ENCODE data around the gene TMEM203.
"Not testable (repeated sequence)": the region's sequence is repeated elsewhere in the genome, so short reads cannot be mapped to it uniquely, and the experiment has no call there.

Gene TMEM203

GRCh38 chr9:137240318-137240840 lies 34.9 kb upstream of the TMEM203 start:
- no peaks in the 10 kb centered on the region for H3K9me3 ChIP-seq (ENCODE audit: control insufficient read depth, low read length)
- peaks cover 18% of the 10 kb centered on the region for H3K36me3 ChIP-seq (ENCODE audit: control insufficient read depth, insufficient read depth, low read length, severe bottlenecking)
- H3K4me1 ChIP-seq (ENCODE audit: control insufficient read depth, insufficient read depth, low read length), result peaks cover 33% of the 10 kb centered on the region
- peak overlapping the region; percentile 86 for H3K4me3 ChIP-seq (ENCODE audit: low read length)
- peak overlapping the region; percentile 91 for H3K9ac ChIP-seq (ENCODE audit: low read length)
- DNase-seq (ENCODE audit: low read depth), result peak; percentile 91
- H3K27me3 ChIP-seq (replicated peaks; ENCODE audit: control insufficient read depth, insufficient read depth, low read length), result peaks cover 5% of the 10 kb centered on the region

DNA sequence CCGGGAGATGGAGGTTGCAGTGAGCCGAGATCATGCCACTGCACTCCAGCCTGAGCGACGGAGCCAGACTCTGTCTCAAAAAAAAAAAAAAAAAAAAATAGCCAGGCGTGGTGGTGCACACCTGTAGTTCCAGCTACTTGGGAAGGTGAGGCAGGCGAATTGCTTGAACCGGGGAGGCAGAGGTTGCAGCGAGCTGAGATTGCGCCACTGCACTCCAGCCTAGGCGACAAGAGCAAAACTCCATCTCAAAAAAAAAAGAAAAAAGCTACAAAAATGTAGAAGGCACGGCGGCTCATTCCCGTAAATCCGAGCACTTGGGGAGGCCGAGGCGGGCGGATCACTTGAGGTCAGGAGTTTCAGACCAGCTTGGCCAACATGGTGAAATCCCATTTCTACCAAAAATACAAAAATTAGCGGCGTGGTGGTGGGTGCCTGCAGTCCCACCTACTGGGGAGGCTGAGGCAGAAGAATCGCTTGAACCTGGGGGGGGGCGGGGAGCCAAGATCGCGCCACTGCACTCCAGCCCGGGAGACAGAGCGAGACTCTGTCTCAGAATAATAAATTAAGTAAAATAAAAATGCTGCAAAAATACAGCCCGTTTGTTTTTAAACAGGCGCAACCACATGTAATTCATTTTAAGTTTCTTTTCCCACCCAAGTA lies 34.2 kb upstream of the TMEM203 start:
- DNase-seq (ENCODE audit: low read depth); H3K9me3 ChIP-seq (ENCODE audit: control insufficient read depth, low read length); H3K27me3 ChIP-seq (replicated peaks; ENCODE audit: control insufficient read depth, insufficient read depth, low read length): not testable (repeated sequence)
- H3K36me3 ChIP-seq (ENCODE audit: control insufficient read depth, insufficient read depth, low read length, severe bottlenecking), result peaks cover 18% of the 10 kb centered on the region
- H3K9ac ChIP-seq (ENCODE audit: low read length), result peak overlapping the region; percentile 91
- H3K4me1 ChIP-seq (ENCODE audit: control insufficient read depth, insufficient read depth, low read length), result peaks cover 33% of the 10 kb centered on the region
- H3K4me3 ChIP-seq (ENCODE audit: low read length), result peak overlapping the region; percentile 86

DNA sequence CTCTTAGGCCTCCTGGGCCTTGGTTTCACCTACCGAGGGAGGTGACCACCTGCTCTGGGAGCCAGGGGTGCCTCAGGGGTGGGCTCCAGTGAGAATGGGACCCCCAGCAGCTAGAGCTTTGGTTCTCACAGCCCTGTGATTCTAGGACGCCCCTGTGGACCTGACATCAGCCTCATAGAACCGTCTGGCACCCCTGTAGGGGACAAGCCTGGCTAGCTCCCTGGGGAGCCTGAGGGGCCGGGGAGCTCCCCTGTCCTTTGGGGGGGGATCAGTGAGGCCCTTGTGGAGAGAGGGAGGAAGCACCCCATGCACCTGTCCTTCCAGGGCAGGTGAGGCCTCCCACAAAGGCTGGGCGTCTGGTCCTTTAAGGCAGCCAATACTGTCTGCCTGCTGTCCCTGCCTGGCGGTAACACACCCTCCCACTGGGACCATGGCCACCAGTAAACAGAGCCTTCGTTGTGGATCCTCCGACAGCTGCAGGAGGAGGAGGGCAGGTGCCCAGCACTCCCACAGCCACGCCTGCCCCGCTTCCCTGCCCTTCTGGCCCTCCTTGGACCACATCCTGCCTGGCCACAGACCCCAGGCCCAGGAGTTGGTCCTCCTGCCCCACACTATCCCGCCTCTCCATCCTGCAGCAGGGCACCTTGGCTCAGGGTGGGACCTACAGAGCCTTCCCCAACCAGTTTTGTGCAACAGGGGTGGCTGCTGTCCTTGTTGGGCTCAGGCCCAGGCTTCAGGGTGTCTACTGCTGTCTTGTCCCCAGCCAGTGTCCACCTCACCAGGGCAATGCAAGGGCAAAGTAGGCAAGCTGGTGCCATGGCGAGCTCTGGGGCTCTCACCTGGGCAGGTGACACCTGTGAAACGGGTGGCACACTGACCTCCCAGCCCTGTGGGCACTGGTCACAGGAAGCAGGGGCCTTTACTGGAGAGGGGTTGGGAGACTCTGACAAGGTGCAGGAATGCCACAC lies 32.6 kb upstream of the TMEM203 start:
- no peaks in the 10 kb centered on the region for H3K9me3 ChIP-seq (ENCODE audit: control insufficient read depth, low read length)
- peak overlapping the region; percentile 36 for H3K9ac ChIP-seq (ENCODE audit: low read length)
- peaks cover 29% of the 10 kb centered on the region for H3K4me1 ChIP-seq (ENCODE audit: control insufficient read depth, insufficient read depth, low read length)
- peaks cover 11% of the 10 kb centered on the region for H3K36me3 ChIP-seq (ENCODE audit: control insufficient read depth, insufficient read depth, low read length, severe bottlenecking)
- peaks cover 6% of the 10 kb centered on the region for H3K27me3 ChIP-seq (replicated peaks; ENCODE audit: control insufficient read depth, insufficient read depth, low read length)
- DNase-seq (ENCODE audit: low read depth), result no peak
- no peak overlapping the region for H3K4me3 ChIP-seq (ENCODE audit: low read length)

DNA sequence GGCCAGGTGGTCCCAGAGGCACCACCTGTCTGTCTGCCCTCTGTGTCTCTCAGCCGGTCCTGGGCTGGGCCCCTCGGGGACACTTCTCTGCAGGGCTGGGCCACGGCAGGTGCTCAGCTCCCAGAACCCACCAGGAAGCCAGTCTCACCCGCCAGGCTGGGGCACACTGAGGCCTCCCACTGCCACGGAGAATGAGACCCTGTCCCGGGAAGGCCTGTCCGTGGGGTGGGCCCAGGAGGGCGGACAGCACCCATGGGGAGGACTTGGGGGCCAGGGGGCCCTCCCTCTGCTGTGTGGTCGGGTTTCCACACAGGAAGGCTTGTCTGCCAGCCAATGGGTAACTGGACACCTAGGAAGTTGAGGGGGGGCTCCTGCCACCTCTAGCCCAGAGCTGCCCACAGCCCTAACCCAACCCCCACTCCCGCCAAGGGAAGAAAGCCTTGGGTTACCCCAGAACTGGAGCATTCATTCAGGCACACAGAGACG lies 31.5 kb upstream of the TMEM203 start:
- peaks cover 7% of the 10 kb centered on the region for H3K27me3 ChIP-seq (replicated peaks; ENCODE audit: control insufficient read depth, insufficient read depth, low read length)
- peaks cover 19% of the 10 kb centered on the region for H3K4me1 ChIP-seq (ENCODE audit: control insufficient read depth, insufficient read depth, low read length)
- H3K36me3 ChIP-seq (ENCODE audit: control insufficient read depth, insufficient read depth, low read length, severe bottlenecking), result peaks cover under 1% of the 10 kb centered on the region
- DNase-seq (ENCODE audit: low read depth), result no peak
- H3K9me3 ChIP-seq (ENCODE audit: control insufficient read depth, low read length), result no peaks in the 10 kb centered on the region
- no peak overlapping the region for H3K9ac ChIP-seq (ENCODE audit: low read length)
- H3K4me3 ChIP-seq (ENCODE audit: low read length), result no peak overlapping the region

DNA sequence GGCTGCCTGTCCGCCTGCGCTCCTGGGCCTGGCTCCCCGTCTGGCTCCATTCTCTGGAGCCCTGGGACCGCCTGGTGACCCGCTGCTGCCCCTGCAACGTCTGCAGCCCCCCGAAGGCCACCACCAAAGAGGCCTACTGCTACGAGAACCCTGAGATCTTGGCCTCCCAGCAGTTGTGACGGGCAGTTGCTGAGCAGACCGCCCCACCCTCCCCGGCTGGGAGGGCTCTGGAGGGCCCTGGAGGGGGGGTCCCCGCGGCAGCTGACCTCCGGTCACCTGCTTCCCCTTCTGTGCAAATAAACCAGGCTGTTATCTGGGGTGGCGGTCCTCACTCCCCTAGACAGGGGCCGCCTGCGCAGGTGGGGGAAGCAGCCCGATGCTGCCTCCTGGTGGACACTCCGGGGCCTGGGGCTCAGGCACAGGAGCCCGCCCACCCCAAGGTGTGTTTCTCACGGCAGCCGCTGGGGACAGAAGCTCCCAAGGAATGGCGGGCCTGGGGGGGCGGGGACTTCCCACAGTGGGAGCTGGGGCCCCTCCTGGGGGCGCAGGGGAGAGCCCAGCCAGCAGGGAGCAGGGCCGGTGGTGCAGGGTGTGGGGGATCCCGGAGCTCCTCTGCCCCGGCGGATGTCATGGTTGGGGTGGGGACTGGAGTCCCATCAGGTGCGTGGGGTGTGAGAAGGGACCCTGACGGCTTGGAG lies 30.9 kb upstream of the TMEM203 start:
- peak; percentile 89 for DNase-seq (ENCODE audit: low read depth)
- Histone ChIP-seq H3K36me3 (ENCODE audit: control insufficient read depth, insufficient read depth, low read length, severe bottlenecking) (no peaks in the 10 kb centered on the region), H3K9ac (ENCODE audit: low read length) (no peak overlapping the region), H3K9me3 (ENCODE audit: control insufficient read depth, low read length) (no peaks in the 10 kb centered on the region), H3K27me3 (replicated peaks; ENCODE audit: control insufficient read depth, insufficient read depth, low read length) (peaks cover 13% of the 10 kb centered on the region), H3K4me1 (ENCODE audit: control insufficient read depth, insufficient read depth, low read length) (peaks cover 19% of the 10 kb centered on the region), H3K4me3 (ENCODE audit: low read length) (no peak overlapping the region)

DNA sequence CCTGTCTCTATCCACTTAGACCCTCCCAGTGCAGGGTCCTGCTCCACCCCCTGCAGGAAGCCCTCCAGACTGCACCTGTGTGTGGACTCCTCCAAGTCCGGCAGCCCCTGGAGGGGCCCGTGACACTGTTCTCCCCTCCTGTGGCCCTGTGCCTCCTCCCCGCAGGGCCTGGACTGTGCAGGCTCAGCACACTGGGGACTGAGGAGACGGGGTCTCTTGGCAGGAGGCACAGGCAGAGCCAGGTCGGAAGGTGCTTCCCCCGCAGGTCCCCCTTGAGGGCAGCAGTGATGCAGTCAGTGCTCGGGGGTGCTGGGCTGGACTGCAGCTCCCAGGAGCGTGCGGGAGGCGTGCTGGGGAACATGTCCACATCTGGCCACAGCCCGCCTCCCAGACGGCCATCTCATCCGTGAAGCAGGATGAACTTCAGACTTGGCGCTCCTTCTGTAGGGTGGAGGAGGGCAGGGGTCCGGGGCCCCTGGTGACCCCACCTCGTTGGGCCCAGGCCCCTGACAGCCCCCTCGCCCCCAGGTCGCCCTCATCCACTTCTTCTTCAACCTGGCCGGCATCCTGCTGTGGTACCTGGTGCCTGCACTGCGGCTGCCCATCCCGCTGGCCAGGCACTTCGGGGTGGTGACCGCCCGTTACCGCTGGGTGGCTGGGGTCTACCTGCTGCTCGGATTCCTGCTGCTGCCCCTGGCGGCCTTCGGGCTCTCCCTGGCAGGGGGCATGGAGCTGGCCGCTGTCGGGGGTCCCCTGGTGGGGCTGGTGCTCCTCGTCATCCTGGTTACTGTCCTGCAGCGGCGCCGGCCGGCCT lies 30.2 kb upstream of the TMEM203 start:
- no peaks in the 10 kb centered on the region for H3K9me3 ChIP-seq (ENCODE audit: control insufficient read depth, low read length)
- H3K4me3 ChIP-seq (ENCODE audit: low read length), result no peak overlapping the region
- peaks cover 19% of the 10 kb centered on the region for H3K4me1 ChIP-seq (ENCODE audit: control insufficient read depth, insufficient read depth, low read length)
- DNase-seq (ENCODE audit: low read depth), result no peak
- peaks cover 13% of the 10 kb centered on the region for H3K27me3 ChIP-seq (replicated peaks; ENCODE audit: control insufficient read depth, insufficient read depth, low read length)
- no peaks in the 10 kb centered on the region for H3K36me3 ChIP-seq (ENCODE audit: control insufficient read depth, insufficient read depth, low read length, severe bottlenecking)
- no peak overlapping the region for H3K9ac ChIP-seq (ENCODE audit: low read length)

- Histone ChIP-seq H3K9ac (ENCODE audit: low read length) (no peak overlapping the region), H3K4me1 (ENCODE audit: control insufficient read depth, insufficient read depth, low read length) (peaks cover 19% of the 10 kb centered on the region), H3K27me3 (replicated peaks; ENCODE audit: control insufficient read depth, insufficient read depth, low read length) (peaks cover 20% of the 10 kb centered on the region), H3K4me3 (ENCODE audit: low read length) (no peak overlapping the region), H3K36me3 (ENCODE audit: control insufficient read depth, insufficient read depth, low read length, severe bottlenecking) (no peaks in the 10 kb centered on the region), H3K9me3 (ENCODE audit: control insufficient read depth, low read length) (no peaks in the 10 kb centered on the region)
- no peak for DNase-seq (ENCODE audit: low read depth)
Measured at GRCh38 chr9:137234758-137235423, 29.4 kb upstream of the TMEM203 start.

GRCh38 chr9:137234055-137234697 lies 28.7 kb upstream of the TMEM203 start:
- Histone ChIP-seq H3K4me1 (ENCODE audit: control insufficient read depth, insufficient read depth, low read length) (peaks cover 19% of the 10 kb centered on the region), H3K9ac (ENCODE audit: low read length) (no peak overlapping the region), H3K36me3 (ENCODE audit: control insufficient read depth, insufficient read depth, low read length, severe bottlenecking) (no peaks in the 10 kb centered on the region), H3K4me3 (ENCODE audit: low read length) (no peak overlapping the region), H3K9me3 (ENCODE audit: control insufficient read depth, low read length) (no peaks in the 10 kb centered on the region), H3K27me3 (replicated peaks; ENCODE audit: control insufficient read depth, insufficient read depth, low read length) (peaks cover 24% of the 10 kb centered on the region)
- no peak for DNase-seq (ENCODE audit: low read depth)

DNA sequence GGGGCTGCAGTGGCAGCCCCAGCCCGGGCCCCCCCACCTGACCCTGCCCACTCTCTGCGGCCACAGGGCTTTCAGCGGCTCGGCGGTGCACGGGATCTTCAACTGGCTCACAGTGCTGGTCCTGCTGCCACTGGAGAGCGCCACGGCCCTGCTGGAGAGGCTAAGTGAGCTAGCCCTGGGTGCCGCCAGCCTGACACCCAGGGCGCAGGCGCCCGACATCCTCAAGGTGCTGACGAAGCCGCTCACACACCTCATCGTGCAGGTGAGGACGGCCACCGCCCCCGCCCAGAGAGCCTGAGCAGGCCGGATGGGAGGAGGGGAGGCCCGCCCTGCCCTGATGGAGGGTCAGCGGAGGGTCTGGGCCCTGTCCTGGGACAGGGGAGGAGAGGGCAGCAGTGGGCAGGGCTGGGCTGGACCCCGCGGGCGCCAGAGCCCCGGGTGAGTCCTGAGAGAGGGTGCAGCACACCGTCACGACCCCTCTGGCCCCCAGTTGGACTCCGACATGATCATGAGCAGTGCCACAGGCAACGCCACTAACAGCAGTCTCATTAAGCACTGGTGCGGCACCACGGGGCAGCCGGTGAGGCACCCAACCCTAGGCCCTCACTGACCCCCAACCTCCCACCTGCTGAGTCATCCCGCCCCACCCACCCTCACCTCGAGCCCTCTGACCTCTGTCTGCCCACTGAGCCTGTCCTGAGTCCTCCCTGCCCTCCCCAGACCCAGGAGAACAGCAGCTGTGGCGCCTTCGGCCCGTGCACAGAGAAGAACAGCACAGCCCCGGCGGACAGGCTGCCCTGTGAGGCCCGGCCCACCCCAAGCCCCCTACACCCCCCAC lies 27.9 kb upstream of the TMEM203 start:
- Histone ChIP-seq H3K9me3 (ENCODE audit: control insufficient read depth, low read length) (no peaks in the 10 kb centered on the region), H3K9ac (ENCODE audit: low read length) (no peak overlapping the region), H3K27me3 (replicated peaks; ENCODE audit: control insufficient read depth, insufficient read depth, low read length) (peaks cover 30% of the 10 kb centered on the region), H3K36me3 (ENCODE audit: control insufficient read depth, insufficient read depth, low read length, severe bottlenecking) (no peaks in the 10 kb centered on the region), H3K4me3 (ENCODE audit: low read length) (no peak overlapping the region), H3K4me1 (ENCODE audit: control insufficient read depth, insufficient read depth, low read length) (peaks cover 11% of the 10 kb centered on the region)
- DNase-seq (ENCODE audit: low read depth), result no peak

Measured in adipocyte (in vitro differentiated cells).